ENCODE results near the gene DPAGT1.

DPAGT1 gene

DNA sequence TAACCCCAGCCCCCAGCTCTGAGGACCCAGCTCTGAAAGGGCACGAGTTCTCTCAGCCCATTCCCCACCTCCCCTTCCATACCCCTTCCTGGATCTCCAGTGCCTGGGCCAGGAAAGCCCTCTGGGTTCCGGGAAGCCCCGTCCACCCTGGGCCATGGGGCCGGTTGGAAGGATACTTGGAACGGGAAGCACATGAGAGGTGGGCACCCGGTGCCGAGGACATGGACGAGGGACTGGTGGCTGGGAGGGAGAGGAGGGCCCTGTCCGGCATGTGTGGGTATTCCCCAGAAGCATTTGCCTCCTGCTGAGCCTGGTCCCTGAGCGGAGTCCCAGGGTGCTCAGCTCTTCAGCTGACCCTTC lies 14.6 kb upstream of the DPAGT1 start:
- Histone ChIP-seq H3K4me3 (no peak overlapping the region), H3K27ac (peak overlapping the region in 1 of 2 donors; percentile 64)
- DNase-seq (ENCODE audit: low spot score), result peak; percentile 69
- TF ChIP-seq, protein P1, sequence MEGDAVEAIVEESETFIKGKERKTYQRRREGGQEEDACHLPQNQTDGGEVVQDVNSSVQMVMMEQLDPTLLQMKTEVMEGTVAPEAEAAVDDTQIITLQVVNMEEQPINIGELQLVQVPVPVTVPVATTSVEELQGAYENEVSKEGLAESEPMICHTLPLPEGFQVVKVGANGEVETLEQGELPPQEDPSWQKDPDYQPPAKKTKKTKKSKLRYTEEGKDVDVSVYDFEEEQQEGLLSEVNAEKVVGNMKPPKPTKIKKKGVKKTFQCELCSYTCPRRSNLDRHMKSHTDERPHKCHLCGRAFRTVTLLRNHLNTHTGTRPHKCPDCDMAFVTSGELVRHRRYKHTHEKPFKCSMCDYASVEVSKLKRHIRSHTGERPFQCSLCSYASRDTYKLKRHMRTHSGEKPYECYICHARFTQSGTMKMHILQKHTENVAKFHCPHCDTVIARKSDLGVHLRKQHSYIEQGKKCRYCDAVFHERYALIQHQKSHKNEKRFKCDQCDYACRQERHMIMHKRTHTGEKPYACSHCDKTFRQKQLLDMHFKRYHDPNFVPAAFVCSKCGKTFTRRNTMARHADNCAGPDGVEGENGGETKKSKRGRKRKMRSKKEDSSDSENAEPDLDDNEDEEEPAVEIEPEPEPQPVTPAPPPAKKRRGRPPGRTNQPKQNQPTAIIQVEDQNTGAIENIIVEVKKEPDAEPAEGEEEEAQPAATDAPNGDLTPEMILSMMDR (IDR thresholded peaks at IDR 0.05), result no peak

DNA sequence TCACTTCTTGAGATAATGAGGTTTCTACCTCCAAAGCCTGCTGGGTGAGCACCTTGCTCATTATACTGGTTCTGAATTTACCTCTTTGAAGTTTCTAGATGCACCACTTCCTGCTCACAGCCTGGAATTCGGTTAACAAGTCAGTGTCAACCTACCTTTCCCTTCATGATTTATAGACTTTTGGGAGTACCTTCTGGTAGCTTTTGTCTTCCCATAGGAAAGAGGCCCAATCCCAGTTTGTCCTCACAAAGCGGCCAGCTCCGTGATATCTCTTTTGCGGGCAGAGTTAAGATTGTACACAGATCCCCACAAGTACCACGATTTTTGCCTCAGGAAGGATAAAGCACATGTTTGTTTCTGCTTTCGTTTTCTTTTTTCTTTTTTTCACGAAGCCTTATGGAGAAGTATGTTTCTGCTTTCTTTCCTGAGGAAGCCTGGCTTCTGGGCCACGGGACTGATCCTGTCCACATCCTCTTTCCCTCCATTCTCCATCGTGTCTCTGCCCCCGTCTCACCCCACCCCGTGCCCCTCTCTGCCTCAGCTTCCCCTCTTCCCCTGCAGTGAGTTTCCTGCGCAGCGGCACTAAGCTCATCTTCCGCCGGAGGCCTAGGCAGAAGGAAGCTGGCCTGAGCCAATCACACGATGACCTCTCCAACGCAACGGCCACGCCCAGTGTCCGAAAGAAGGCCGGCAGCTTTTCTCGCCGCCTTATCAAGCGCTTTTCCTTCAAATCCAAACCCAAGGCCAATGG lies 14.0 kb upstream of the DPAGT1 start:
- peak overlapping the region in 1 of 2 donors; percentile 64 for H3K27ac ChIP-seq
- H3K4me3 ChIP-seq, result no peak overlapping the region
- peak; percentile 29 for DNase-seq (ENCODE audit: low spot score)
- TF ChIP-seq, protein P1 (IDR thresholded peaks at IDR 0.05), result no peak

DNA sequence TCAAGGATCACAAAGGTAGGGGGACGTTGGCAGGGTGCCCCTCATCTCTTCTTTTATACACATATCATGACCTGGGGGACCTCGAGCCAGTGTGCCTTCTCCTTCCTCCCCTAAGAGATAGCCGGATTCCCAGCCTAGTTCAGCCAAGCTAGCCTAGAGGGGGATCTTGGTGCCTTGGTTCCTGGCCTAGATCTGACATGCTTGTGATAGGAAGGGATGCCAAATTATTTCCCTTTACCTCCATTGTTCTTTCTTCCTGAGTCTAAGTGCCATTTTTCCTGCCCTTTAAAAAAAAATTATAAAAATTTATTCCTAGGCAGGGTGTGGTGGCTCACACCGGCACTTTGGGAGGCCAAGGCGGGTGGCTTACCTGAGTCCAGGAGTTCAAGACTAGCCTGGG lies 12.7 kb upstream of the DPAGT1 start:
- no peak for DNase-seq (ENCODE audit: low spot score)
- no peak overlapping the region for H3K4me3 ChIP-seq
- TF ChIP-seq, protein P1 (IDR thresholded peaks at IDR 0.05), result no peak
- H3K27ac ChIP-seq, result no peak overlapping the region

DNA sequence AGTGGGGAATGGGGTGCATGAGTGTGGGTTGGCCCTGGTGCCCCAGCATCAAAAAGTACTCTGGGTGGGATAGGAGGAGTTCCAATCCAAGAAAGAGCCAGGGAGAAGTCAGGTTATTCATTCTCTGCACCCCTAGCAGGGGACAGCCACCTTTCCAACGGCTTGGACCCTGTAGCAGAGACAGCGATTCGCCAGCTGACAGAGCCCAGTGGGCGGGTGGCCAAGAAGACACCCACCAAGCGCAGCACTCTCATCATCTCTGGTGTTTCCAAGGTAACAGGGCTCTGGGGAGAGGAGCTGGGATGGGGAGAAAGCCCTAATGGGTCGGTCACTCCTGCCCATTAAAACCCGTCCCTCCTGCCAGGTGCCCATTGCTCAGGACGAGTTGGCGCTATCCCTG lies 12.1 kb upstream of the DPAGT1 start:
- TF ChIP-seq, protein P1 (IDR thresholded peaks at IDR 0.05), result no peak
- Histone ChIP-seq H3K4me3 (no peak overlapping the region), H3K27ac (no peak overlapping the region)
- peak; percentile 58 for DNase-seq (ENCODE audit: low spot score)

DNA sequence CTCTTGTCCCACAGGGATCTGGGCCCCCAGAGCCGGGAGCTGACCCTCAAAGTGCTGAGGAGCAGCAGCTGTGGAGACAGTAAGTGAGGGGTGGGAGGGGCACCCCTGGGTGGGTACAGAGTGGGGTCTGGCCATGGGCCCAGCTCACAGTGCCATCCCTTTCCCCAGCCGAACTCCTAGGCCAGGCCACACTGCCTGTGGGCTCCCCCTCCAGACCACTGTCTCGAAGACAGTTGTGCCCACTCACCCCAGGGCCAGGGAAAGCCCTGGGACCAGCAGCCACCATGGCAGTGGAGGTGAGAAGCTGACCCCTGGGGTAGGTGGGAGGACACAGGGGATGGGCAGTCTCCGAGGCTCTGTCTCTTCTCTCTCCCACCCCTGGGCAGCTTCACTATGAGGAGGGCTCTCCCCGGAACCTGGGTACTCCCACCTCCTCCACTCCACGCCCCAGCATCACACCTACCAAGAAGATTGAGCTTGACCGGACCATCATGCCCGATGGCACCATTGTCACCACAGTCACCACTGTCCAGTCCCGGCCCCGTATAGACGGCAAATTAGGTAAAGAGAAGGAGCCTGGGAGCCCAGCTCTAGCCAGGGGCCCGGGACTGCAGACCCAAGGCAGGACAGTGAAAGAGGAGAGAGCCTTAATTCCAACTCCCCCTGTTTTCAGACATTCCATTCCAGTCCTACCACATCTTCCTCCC lies 10.8 kb upstream of the DPAGT1 start:
- no peak overlapping the region for H3K27ac ChIP-seq
- TF ChIP-seq, protein P1 (IDR thresholded peaks at IDR 0.05), result no peak
- H3K4me3 ChIP-seq, result no peak overlapping the region
- no peak for DNase-seq (ENCODE audit: low spot score)

DNA sequence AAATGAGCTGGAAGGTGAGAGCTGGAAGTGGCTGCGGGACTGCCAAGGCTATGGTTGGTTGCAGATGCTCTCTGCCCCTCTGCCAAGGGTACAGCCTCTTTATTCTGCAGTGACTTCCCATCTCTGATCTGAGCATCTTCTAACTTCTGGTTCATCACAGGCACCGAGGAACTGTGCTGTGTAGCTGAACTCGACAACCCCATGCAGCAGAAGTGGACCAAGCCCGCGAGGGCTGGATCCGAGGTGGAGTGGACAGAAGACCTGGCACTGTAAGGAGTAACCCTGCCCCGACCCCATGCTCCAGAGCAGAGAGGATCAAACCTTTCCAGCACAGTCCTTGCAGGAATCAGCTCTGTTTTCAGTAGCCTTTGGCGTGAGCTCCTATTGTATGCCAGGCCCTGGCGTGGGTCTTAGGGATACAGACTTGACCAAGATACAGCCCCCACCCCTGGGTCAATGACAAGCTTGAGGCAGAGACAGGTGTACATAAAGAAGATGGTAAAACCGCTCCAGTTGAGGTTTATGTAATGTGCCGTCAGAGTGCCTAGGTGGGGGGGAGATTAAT lies 9.8 kb upstream of the DPAGT1 start:
- Histone ChIP-seq H3K4me3 (no peak overlapping the region), H3K27ac (no peak overlapping the region)
- DNase-seq (ENCODE audit: low spot score), result no peak
- TF ChIP-seq, protein P1 (IDR thresholded peaks at IDR 0.05), result no peak
